Natural killer cell (primary cell): ENCODE data around the gene PRSS12. TPM values are rescaled to one million over a fixed set of nuclear protein-coding genes. Genes with fewer than 3 reads are reported as not detected.
A peak's percentile ranks its signal among the peaks of the same experiment; 100 is the strongest.

Source experiments
- ATAC-seq, 3 donors: fragments of 150-1000 bp in 2 of 3; fragments of 200-7000 bp in 1 of 3; cut with Tn5 transposase; 1 replicate in 1 of 3; 2 replicates in 2 of 3; pipeline ENCODE4 v1.10.0; 2021; ENCODE audit warnings: mild to moderate bottlenecking in 2 of 3, moderate library complexity in 2 of 3
- DNase-seq, 2 donors: peaks; one replicate each; pipeline versions ENCODE4 v3.0.0 to v3.0.0-alpha.2; 2013 to 2021; ENCODE audit warnings: mixed read lengths in 1 of 2
- H3K27ac ChIP-seq: one replicate; pipeline ENCODE4 v1.5.1; 2013; ENCODE audit warnings: mild to moderate bottlenecking, low read length
- H3K27me3 ChIP-seq: one replicate; pipeline ENCODE4 v1.6.1; 2013; ENCODE audit warnings: low read length; ENCODE audit not compliant: control insufficient read depth, insufficient read depth
- H3K36me3 ChIP-seq: one replicate; pipeline ENCODE4 v1.6.1; 2013; ENCODE audit warnings: low read length; ENCODE audit not compliant: control insufficient read depth, insufficient read depth
- H3K4me1 ChIP-seq: one replicate; pipeline ENCODE4 v1.6.1; 2013; ENCODE audit warnings: low read length; ENCODE audit not compliant: control insufficient read depth, insufficient read depth
- H3K4me3 ChIP-seq: one replicate; pipeline ENCODE4 v1.5.1; 2013; ENCODE audit warnings: low read length
- H3K9me3 ChIP-seq: one replicate; pipeline ENCODE4 v1.6.1; 2013; ENCODE audit warnings: low read length; ENCODE audit not compliant: control insufficient read depth, insufficient read depth
- H3K27ac Mint-ChIP-seq, 2 donors: one replicate each; pipeline ENCODE4 v1.8.0; 2022; ENCODE audit warnings: mild to moderate bottlenecking in 2 of 2, mixed read lengths in 2 of 2, moderate library complexity in 1 of 2
- H3K27me3 Mint-ChIP-seq, 2 donors: one replicate each; pipeline ENCODE4 v1.8.0; 2022; ENCODE audit warnings: low read depth in 2 of 2, mixed read lengths in 2 of 2
- H3K36me3 Mint-ChIP-seq: one replicate; pipeline ENCODE4 v1.8.0; 2022; ENCODE audit warnings: mixed read lengths
- H3K4me1 Mint-ChIP-seq, 2 donors: one replicate each; pipeline ENCODE4 v1.8.0; 2022; ENCODE audit warnings: mixed read lengths in 2 of 2
- H3K4me3 Mint-ChIP-seq: one replicate; pipeline ENCODE4 v1.8.0; 2022; ENCODE audit warnings: mild to moderate bottlenecking, moderate library complexity, mixed read lengths
- H3K9me3 Mint-ChIP-seq, 2 donors: one replicate each; pipeline ENCODE4 v1.8.0; 2022; ENCODE audit warnings: mixed read lengths in 2 of 2
- CTCF ChIP-seq: fragments of 200-600 bp; IDR thresholded peaks from one replicate; pipeline ENCODE4 v1.8.0; 2022; ENCODE audit warnings: antibody characterized with exemption
- WGBS: methylation state at CpG from one replicate; pipeline ENCODE4 v1.1.7; 2013; ENCODE audit warnings: missing lambda C conversion rate; ENCODE audit not compliant: insufficient coverage; 5-methylcytosine and 5-hydroxymethylcytosine counted together
- intact Hi-C: fragments of 100-400 bp; cut with micrococcal nuclease; formaldehyde crosslinking; loops from one replicate; pipeline ENCODE4 v1.14.2; 2022
- total RNA-seq, 4 donors: library from RNA; stranded (reverse); fragments of 120-200 nt in 1 of 4; gene quantifications; one replicate each; pipeline versions ENCODE4 v1.2.3 to v1.2.4, GENCODE V29; 2013 to 2022

Gene PRSS12
- total RNA-seq, 3 donors from 2014 or later (not counting 1 experiment from before 2014, with no cell fraction given): not detected

- H3K4me1 Mint-ChIP-seq: peaks cover 37 to 41% of the 10 kb centered on the region in 2 donors
- no peaks in the 10 kb centered on the region for H3K9me3 Mint-ChIP-seq
- H3K4me3 Mint-ChIP-seq: no peak overlapping the region
- DNase-seq (no peak), ATAC-seq (no peak)
- Histone ChIP-seq H3K9me3 (no peaks in the 10 kb centered on the region), H3K27me3 (no peaks in the 10 kb centered on the region), H3K4me3 (no peak overlapping the region), H3K36me3 (peaks cover 15% of the 10 kb centered on the region), H3K27ac (no peak overlapping the region), H3K4me1 (peaks cover 17% of the 10 kb centered on the region)
- intact Hi-C loops: no loop called here
- no peak for TF ChIP-seq CTCF
- no peaks in the 10 kb centered on the region for H3K27me3 Mint-ChIP-seq
- no peaks in the 10 kb centered on the region for H3K36me3 Mint-ChIP-seq
- H3K27ac Mint-ChIP-seq: peak overlapping the region; percentile 70 to 97
- 82% methylated on average over 7 of the region's 9 CpGs for WGBS
Observed at GRCh38 chr4:118281611-118282442, 71.0 kb downstream of the PRSS12 start.

- no peaks in the 10 kb centered on the region for H3K9me3 Mint-ChIP-seq
- ATAC-seq (no peak), DNase-seq (peak in 1 of 2 donors; percentile 75)
- H3K4me1 Mint-ChIP-seq: peaks cover 37 to 41% of the 10 kb centered on the region in 2 donors
- H3K4me1 ChIP-seq: peaks cover 17% of the 10 kb centered on the region
- H3K27ac Mint-ChIP-seq: peak overlapping the region; percentile 70 to 97
- H3K9me3 ChIP-seq: no peaks in the 10 kb centered on the region
- H3K27ac ChIP-seq: no peak overlapping the region
- H3K4me3 ChIP-seq: no peak overlapping the region
- H3K4me3 Mint-ChIP-seq: peak overlapping the region; percentile 70
- no peaks in the 10 kb centered on the region for H3K36me3 Mint-ChIP-seq
- TF ChIP-seq CTCF: peak; percentile 39
- intact Hi-C loops: no loop called here
- WGBS: 14% methylated on average over 2 of the region's 2 CpGs
- H3K27me3 ChIP-seq: no peaks in the 10 kb centered on the region
- H3K36me3 ChIP-seq: peaks cover 15% of the 10 kb centered on the region
- H3K27me3 Mint-ChIP-seq: no peaks in the 10 kb centered on the region
Observed at GRCh38 chr4:118280501-118281218, 72.1 kb downstream of the PRSS12 start.

- TF ChIP-seq CTCF: no peak
- Histone ChIP-seq H3K4me3 (peak overlapping the region; percentile 84), H3K36me3 (peaks cover 15% of the 10 kb centered on the region), H3K27me3 (no peaks in the 10 kb centered on the region), H3K4me1 (peaks cover 17% of the 10 kb centered on the region), H3K9me3 (no peaks in the 10 kb centered on the region), H3K27ac (peak overlapping the region; percentile 92)
- H3K4me1 Mint-ChIP-seq: peaks cover 37 to 41% of the 10 kb centered on the region in 2 donors
- H3K4me3 Mint-ChIP-seq: peak overlapping the region; percentile 95
- ATAC-seq (no peak), DNase-seq (peak in 1 of 2 donors; percentile 19)
- H3K9me3 Mint-ChIP-seq: no peaks in the 10 kb centered on the region
- no peaks in the 10 kb centered on the region for H3K27me3 Mint-ChIP-seq
- WGBS: no CpG with 5 or more reads among the region's 2 CpGs
- H3K36me3 Mint-ChIP-seq: no peaks in the 10 kb centered on the region
- H3K27ac Mint-ChIP-seq: peak overlapping the region; percentile 97 to 99
- intact Hi-C loops: loop anchor here (1.0 to 10.0 kb wide), 2 partner anchors 405 to 1025 kb away; partner anchors contain the start of gene METTL14
Observed at GRCh38 chr4:118279920-118280432, 72.8 kb downstream of the PRSS12 start.
